ENCODE results near the gene TBC1D22A. TPM values are rescaled to one million over a fixed set of nuclear protein-coding genes. Genes with fewer than 3 reads are reported as not detected.

The TBC1D22A gene
- total and polyA plus RNA-seq, 2 experiments from 2014 or later: 15.3 to 19.8 TPM

DNA sequence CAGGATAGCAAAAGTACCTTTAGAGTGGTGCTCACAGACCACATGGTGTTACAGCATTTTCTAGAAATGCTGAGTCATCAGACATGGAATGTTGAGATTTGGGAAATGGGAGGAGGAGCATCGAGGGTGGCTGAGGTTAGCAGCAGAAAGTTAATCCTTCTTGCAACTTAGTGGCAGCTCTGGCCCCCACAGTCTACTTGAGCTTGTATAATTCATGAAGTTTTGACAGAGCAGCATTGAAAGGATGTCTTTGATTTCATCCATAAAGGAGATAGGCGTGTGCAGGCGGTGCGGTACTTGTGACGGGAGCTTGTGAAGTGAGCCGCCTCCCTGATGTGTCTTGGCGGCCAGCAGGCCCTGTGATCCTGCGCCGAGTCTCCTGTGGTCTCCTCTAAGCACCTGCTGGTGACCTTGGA is 330.5 kb downstream of the TBC1D22A start:
- TF ChIP-seq EZH2phosphoT487 (IDR thresholded peaks at IDR 0.05; ENCODE audit: low read depth, severe bottlenecking, unreplicated experiment) (no peak), EZH2 (IDR thresholded peaks at IDR 0.05; ENCODE audit: borderline replicate concordance) (no peak)
- TF ChIP-seq, protein P1, sequence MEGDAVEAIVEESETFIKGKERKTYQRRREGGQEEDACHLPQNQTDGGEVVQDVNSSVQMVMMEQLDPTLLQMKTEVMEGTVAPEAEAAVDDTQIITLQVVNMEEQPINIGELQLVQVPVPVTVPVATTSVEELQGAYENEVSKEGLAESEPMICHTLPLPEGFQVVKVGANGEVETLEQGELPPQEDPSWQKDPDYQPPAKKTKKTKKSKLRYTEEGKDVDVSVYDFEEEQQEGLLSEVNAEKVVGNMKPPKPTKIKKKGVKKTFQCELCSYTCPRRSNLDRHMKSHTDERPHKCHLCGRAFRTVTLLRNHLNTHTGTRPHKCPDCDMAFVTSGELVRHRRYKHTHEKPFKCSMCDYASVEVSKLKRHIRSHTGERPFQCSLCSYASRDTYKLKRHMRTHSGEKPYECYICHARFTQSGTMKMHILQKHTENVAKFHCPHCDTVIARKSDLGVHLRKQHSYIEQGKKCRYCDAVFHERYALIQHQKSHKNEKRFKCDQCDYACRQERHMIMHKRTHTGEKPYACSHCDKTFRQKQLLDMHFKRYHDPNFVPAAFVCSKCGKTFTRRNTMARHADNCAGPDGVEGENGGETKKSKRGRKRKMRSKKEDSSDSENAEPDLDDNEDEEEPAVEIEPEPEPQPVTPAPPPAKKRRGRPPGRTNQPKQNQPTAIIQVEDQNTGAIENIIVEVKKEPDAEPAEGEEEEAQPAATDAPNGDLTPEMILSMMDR (IDR thresholded peaks at IDR 0.05; ENCODE audit: poor library complexity): no peak
- 68% methylated on average over 9 of the region's 9 CpGs for WGBS (ENCODE audit: low lambda C conversion rate, missing lambda C conversion rate)
- no peak overlapping the region for H2AFZ ChIP-seq

DNA sequence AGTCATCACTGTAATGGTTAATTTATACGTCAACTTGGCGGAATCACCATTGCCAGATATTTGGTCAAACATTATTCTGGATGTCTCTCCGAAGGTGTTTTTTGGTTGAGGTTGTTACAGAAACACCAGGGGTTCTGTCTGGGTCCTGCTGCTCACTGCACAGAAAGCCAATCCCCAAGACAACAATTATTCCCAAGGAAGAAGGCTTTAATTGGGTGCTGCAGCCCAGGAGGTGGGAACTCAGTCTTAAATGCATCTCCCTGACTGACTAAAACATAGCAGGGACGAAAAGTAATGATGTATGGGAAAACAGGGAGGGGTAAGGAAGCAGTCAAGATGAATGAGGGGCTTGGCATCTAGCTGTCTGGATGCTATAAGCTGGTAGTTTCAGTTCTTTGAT is 331.3 kb downstream of the TBC1D22A start:
- WGBS (ENCODE audit: low lambda C conversion rate, missing lambda C conversion rate): 98% methylated on average over 4 of the region's 4 CpGs
- Histone ChIP-seq H3K9me3 (ENCODE audit: low read depth) (no peaks in the 10 kb centered on the region), H3K36me3 (replicated peaks; ENCODE audit: insufficient read depth, low read depth) (no peaks in the 10 kb centered on the region), H3K9me2 (replicated peaks; ENCODE audit: insufficient read depth) (no peaks in the 10 kb centered on the region), H3K27me3 (no peaks in the 10 kb centered on the region), H3K4me1 (ENCODE audit: insufficient read depth) (peaks cover 3% of the 10 kb centered on the region), H3K79me2 (no peaks in the 10 kb centered on the region), H4K20me1 (ENCODE audit: insufficient read depth, poor library complexity, severe bottlenecking) (no peaks in the 10 kb centered on the region), H3K4me2 (no peak overlapping the region), H2AFZ (no peak overlapping the region), H3K4me3 (no peak overlapping the region), H3K27ac (no peak overlapping the region)
- no peak for TF ChIP-seq EZH2 (IDR thresholded peaks at IDR 0.05; ENCODE audit: borderline replicate concordance)
- no peak for TF ChIP-seq EZH2phosphoT487 (IDR thresholded peaks at IDR 0.05; ENCODE audit: low read depth, severe bottlenecking, unreplicated experiment)
- TF ChIP-seq, protein P1 (IDR thresholded peaks at IDR 0.05; ENCODE audit: poor library complexity): no peak
- DNase-seq (ENCODE audit: low spot score): no peak

More for the DNA sequence above, 330.5 kb downstream of the TBC1D22A start:
- Histone ChIP-seq H3K4me3 (no peak overlapping the region), H3K79me2 (no peaks in the 10 kb centered on the region), H3K27ac (no peak overlapping the region), H3K27me3 (no peaks in the 10 kb centered on the region), H3K4me2 (no peak overlapping the region), H3K9me2 (replicated peaks; ENCODE audit: insufficient read depth) (no peaks in the 10 kb centered on the region), H4K20me1 (ENCODE audit: insufficient read depth, poor library complexity, severe bottlenecking) (no peaks in the 10 kb centered on the region), H3K36me3 (replicated peaks; ENCODE audit: insufficient read depth, low read depth) (no peaks in the 10 kb centered on the region), H3K9me3 (ENCODE audit: low read depth) (no peaks in the 10 kb centered on the region), H3K4me1 (ENCODE audit: insufficient read depth) (peaks cover 3% of the 10 kb centered on the region)
- no peak for DNase-seq (ENCODE audit: low spot score)

DNA sequence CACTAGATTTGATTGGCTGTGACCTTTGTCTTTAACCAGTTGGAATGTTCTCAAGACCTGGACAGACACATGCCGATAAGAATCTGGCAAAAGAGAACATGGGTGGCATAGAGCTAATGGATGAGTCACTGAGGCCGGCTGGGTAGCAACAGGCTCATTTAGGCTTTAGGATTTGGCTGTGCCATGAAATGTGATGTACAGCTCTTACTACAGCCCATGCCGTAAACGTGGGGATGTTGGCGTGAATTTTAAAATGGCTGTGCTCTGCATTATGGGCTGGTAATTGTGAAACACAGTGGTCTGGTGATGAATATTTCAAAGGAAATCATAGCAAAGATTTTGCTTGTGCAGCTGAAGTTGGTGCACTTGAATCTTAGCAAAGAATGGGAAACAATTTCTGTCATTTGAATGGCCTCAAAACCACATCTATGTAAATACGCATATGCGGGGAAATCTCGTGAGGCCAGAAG is 332.4 kb downstream of the TBC1D22A start:
- 91% methylated on average over 8 of the region's 8 CpGs for WGBS (ENCODE audit: low lambda C conversion rate, missing lambda C conversion rate)
- H3K27me3 ChIP-seq: no peaks in the 10 kb centered on the region
- no peaks in the 10 kb centered on the region for H3K9me3 ChIP-seq (ENCODE audit: low read depth)
- no peak overlapping the region for H3K27ac ChIP-seq
- peaks cover 3% of the 10 kb centered on the region for H3K4me1 ChIP-seq (ENCODE audit: insufficient read depth)
- H4K20me1 ChIP-seq (ENCODE audit: insufficient read depth, poor library complexity, severe bottlenecking): no peaks in the 10 kb centered on the region
- no peak for DNase-seq (ENCODE audit: low spot score)
- TF ChIP-seq EZH2phosphoT487 (IDR thresholded peaks at IDR 0.05; ENCODE audit: low read depth, severe bottlenecking, unreplicated experiment): no peak
- TF ChIP-seq EZH2 (IDR thresholded peaks at IDR 0.05; ENCODE audit: borderline replicate concordance): no peak
- TF ChIP-seq, protein P1 (IDR thresholded peaks at IDR 0.05; ENCODE audit: poor library complexity): no peak
- no peak overlapping the region for H3K4me2 ChIP-seq
- H3K36me3 ChIP-seq (replicated peaks; ENCODE audit: insufficient read depth, low read depth): no peaks in the 10 kb centered on the region
- no peaks in the 10 kb centered on the region for H3K9me2 ChIP-seq (replicated peaks; ENCODE audit: insufficient read depth)
- H3K79me2 ChIP-seq: no peaks in the 10 kb centered on the region
- H2AFZ ChIP-seq: no peak overlapping the region
- no peak overlapping the region for H3K4me3 ChIP-seq
